GM12864 (cell line): Measurements from ENCODE around the gene CNTNAP4.

Source experiments
- DNase-seq: peaks from one replicate; pipeline ENCODE4 v3.0.0-alpha.2; 2011; ENCODE audit warnings: low read depth
- H3K4me3 ChIP-seq: 2 replicates; pipeline ENCODE4 v1.5.1; 2011; ENCODE audit warnings: mild to moderate bottlenecking, low read depth, low read length, control low read depth
- CTCF ChIP-seq: IDR thresholded peaks from 2 replicates; pipeline ENCODE4 v1.5.1; 2011; ENCODE audit warnings: low read depth, mild to moderate bottlenecking, moderate library complexity, low read length, control low read depth, inconsistent platforms; ENCODE audit errors: missing control alignments

The CNTNAP4 gene

GRCh38 chr16:76466871-76467270 lies 189.7 kb downstream of the CNTNAP4 start:
- no peak overlapping the region for H3K4me3 ChIP-seq
- TF ChIP-seq CTCF, result no peak
- no peak for DNase-seq

- no peak for TF ChIP-seq CTCF
- no peak for DNase-seq
- H3K4me3 ChIP-seq, result no peak overlapping the region
These were observed 196.8 kb downstream of the CNTNAP4 start for GRCh38 chr16:76474048-76474447.

DNA sequence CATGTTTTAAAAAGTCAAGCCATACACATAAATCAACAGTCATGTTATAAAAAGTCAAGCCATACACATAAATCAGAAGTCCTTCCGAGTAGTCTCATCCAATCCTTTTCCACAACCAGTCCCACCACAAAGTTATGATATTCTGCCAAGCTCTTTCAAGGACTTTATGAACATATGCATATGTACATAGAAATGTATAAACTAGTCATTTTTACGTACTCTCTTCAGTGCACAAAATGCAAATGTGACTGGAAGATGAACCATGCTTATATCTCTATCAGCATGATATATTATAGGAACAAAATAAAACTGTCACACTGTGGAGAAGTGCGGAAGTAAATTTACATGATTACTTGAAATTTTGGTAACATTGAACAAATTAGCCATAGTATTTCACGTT lies 200.9 kb downstream of the CNTNAP4 start:
- H3K4me3 ChIP-seq, result no peak overlapping the region
- no peak for DNase-seq
- no peak for TF ChIP-seq CTCF

DNA sequence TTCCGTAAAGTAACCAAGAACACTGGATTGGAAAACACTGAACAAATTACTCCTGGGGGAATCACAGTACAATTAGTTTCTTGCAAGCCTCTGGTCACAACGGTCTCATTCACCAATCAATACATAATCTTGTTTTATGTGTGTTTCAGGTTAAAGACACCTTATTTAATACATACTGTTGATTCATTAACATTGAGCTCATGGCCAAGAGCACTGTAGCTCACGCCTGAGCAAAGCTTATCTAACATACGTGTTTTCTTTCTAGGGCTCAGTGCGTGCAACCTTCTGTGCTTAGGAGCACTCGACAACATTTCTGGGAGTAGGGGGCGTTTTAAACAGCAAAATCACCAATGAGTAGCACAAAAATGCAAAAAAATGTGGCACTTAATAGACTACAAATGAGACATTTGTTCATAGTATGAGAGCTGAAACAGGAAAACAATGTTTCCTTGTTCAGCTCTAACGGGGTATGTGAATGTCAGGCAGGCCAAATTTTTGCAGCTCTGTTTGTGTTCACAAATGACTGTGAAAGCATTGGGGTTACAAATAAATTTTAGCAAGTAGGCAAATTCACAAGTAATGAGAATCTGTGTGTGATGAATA lies 206.2 kb downstream of the CNTNAP4 start:
- DNase-seq, result no peak
- TF ChIP-seq CTCF, result no peak
- no peak overlapping the region for H3K4me3 ChIP-seq

DNA sequence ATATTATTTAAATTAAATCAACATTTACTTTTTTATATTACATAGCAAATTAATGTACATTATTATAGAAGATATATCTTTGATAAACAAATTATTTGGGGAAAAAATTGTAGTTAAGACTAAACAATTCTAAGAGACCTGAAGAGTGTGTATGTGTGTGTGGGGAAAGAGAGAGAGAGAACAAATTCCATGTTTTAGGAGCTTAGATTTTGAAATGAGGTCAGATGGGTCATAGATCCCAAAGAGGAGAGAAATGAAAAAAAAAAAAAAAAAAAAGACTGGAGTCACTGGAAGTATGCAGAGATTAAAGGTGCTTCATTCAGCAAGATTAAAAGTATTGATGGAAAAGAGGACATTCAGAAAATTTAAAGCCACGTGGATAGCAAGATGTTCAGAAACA lies 206.8 kb downstream of the CNTNAP4 start:
- no peak for DNase-seq
- H3K4me3 ChIP-seq, result no peak overlapping the region
- no peak for TF ChIP-seq CTCF

GRCh38 chr16:76486740-76487139 lies 209.5 kb downstream of the CNTNAP4 start:
- no peak for TF ChIP-seq CTCF
- DNase-seq, result no peak
- no peak overlapping the region for H3K4me3 ChIP-seq

DNA sequence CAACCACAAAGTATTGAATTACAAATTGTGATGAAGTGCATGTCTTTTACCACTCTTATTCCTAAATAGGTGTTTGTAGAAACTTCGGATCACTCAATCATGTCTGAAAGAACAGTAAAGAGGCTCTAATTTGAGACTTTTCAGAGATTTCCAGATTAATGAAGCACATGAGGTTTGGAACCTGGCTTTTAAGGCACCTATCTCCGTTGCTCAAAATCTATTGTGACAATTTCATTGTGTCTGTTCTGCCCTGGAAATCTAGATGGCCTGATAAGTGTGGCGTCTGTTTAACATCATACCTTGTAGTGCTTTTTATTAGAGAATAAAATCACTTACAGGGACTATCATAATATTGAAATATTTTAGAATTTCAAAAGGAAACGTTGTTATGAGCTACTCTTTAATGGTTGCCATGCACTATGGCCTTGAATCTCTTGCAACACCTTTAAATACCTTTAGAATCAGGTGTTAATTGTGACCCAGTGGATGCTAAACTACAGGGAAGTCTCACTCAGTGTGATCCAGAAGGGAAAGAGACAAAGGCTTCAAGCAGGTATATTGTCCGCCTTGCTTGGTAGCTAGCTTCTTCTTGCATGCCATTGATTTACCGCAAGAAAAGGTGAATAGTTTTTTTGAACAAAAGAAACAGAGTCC lies 210.3 kb downstream of the CNTNAP4 start:
- no peak for DNase-seq
- no peak overlapping the region for H3K4me3 ChIP-seq
- TF ChIP-seq CTCF, result no peak
